Measurements from ENCODE around the gene UBE2N.
"Not testable (repeated sequence)": the region's sequence is repeated elsewhere in the genome, so short reads cannot be mapped to it uniquely, and the experiment has no call there.

- not testable (repeated sequence) for TF ChIP-seq CTCF (IDR thresholded peaks at IDR 0.05; ENCODE audit: insufficient read depth, low read length, poor library complexity, severe bottlenecking); EZH2phosphoT487 (conservative IDR thresholded peaks at IDR 0.05; ENCODE audit: low read length)
Measured at GRCh38 chr12:93399183-93399863, 42.4 kb downstream of the UBE2N start.
